Measurements from ENCODE around the gene CA10.

Gene CA10

DNA sequence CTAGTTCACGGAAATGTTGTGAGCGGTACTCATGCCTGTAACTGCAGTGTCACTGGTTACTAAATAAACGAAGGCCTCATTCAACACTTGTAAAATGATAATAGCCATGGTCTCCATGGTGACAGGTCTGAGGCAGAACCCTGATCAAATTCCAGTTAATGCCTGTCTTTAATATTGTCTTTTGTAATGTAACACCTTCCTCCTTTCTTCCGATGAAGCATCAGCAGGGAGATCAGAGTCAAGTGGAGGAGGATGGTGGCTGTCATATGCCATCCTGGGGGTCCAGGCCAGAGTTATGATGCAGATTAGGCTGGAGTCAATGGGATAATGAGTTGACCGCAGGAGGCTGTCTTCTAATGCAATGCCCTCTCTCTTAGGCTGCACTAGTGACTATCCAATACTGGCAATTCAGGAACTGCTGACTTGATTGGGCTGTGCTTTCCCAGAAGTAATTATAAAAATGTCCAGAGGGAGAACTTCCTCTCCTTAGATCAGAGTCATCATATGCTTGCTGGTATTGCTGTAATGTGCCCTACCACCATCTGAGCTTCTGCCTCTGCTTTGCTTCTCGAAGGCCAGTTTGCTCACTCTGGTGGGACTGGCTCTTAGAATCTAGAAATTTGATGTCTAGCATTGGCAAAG, 419.1 kb downstream of the CA10 start:
- Histone ChIP-seq H3K27me3 (ENCODE audit: insufficient read depth, low read length, poor library complexity) (no peaks in the 10 kb centered on the region), H2AFZ (ENCODE audit: low read depth, low read length) (no peak overlapping the region), H3K9me3 (ENCODE audit: insufficient read depth, low read length, severe bottlenecking) (no peaks in the 10 kb centered on the region), H4K20me1 (ENCODE audit: insufficient read depth, low read length) (no peaks in the 10 kb centered on the region), H3K4me1 (ENCODE audit: insufficient read depth, low read length) (no peaks in the 10 kb centered on the region), H3K9ac (ENCODE audit: low read depth, low read length) (no peak overlapping the region), H3K36me3 (ENCODE audit: insufficient read depth, low read length) (no peaks in the 10 kb centered on the region), H3K79me2 (ENCODE audit: insufficient read depth, low read length) (no peaks in the 10 kb centered on the region), H3K27ac (ENCODE audit: low read length) (no peak overlapping the region), H3K4me3 (ENCODE audit: low read depth in 1 of 2, low read length in 2 of 2) (no peak overlapping the region), H3K4me2 (ENCODE audit: insufficient read depth, low read length) (no peak overlapping the region)
- DNase-seq = no peak
- ATAC-seq (ENCODE audit: insufficient read depth, low read depth) = no peak
- no peak for TF ChIP-seq EZH2 (IDR thresholded peaks at IDR 0.05; ENCODE audit: borderline replicate concordance, low read depth, low read length, severe bottlenecking)
- no peak for TF ChIP-seq CTCF (IDR thresholded peaks at IDR 0.05; ENCODE audit: borderline replicate concordance, extremely low read depth, low read length, poor library complexity, severe bottlenecking)

GRCh38 chr17:51736356-51736755, 422.2 kb downstream of the CA10 start:
- ATAC-seq (ENCODE audit: insufficient read depth, low read depth) (no peak), DNase-seq (no peak)
- no peak for TF ChIP-seq CTCF (IDR thresholded peaks at IDR 0.05; ENCODE audit: borderline replicate concordance, extremely low read depth, low read length, poor library complexity, severe bottlenecking)
- no peak for TF ChIP-seq EZH2 (IDR thresholded peaks at IDR 0.05; ENCODE audit: borderline replicate concordance, low read depth, low read length, severe bottlenecking)
- Histone ChIP-seq H3K27me3 (ENCODE audit: insufficient read depth, low read length, poor library complexity) (no peaks in the 10 kb centered on the region), H3K4me3 (ENCODE audit: low read depth in 1 of 2, low read length in 2 of 2) (no peak overlapping the region), H3K9me3 (ENCODE audit: insufficient read depth, low read length, severe bottlenecking) (no peaks in the 10 kb centered on the region), H3K27ac (ENCODE audit: low read length) (no peak overlapping the region), H3K79me2 (ENCODE audit: insufficient read depth, low read length) (no peaks in the 10 kb centered on the region), H2AFZ (ENCODE audit: low read depth, low read length) (no peak overlapping the region), H3K4me2 (ENCODE audit: insufficient read depth, low read length) (no peak overlapping the region), H4K20me1 (ENCODE audit: insufficient read depth, low read length) (no peaks in the 10 kb centered on the region), H3K4me1 (ENCODE audit: insufficient read depth, low read length) (no peaks in the 10 kb centered on the region), H3K9ac (ENCODE audit: low read depth, low read length) (no peak overlapping the region), H3K36me3 (ENCODE audit: insufficient read depth, low read length) (no peaks in the 10 kb centered on the region)

GRCh38 chr17:51734976-51735375, 423.5 kb downstream of the CA10 start:
- H2AFZ ChIP-seq (ENCODE audit: low read depth, low read length) = no peak overlapping the region
- DNase-seq (no peak), ATAC-seq (ENCODE audit: insufficient read depth, low read depth) (no peak)
- no peaks in the 10 kb centered on the region for H3K4me1 ChIP-seq (ENCODE audit: insufficient read depth, low read length)
- no peaks in the 10 kb centered on the region for H3K36me3 ChIP-seq (ENCODE audit: insufficient read depth, low read length)
- H3K27ac ChIP-seq (ENCODE audit: low read length) = no peak overlapping the region
- H3K27me3 ChIP-seq (ENCODE audit: insufficient read depth, low read length, poor library complexity) = no peaks in the 10 kb centered on the region
- TF ChIP-seq EZH2 (IDR thresholded peaks at IDR 0.05; ENCODE audit: borderline replicate concordance, low read depth, low read length, severe bottlenecking) = no peak
- TF ChIP-seq CTCF (IDR thresholded peaks at IDR 0.05; ENCODE audit: borderline replicate concordance, extremely low read depth, low read length, poor library complexity, severe bottlenecking) = no peak
- H3K4me2 ChIP-seq (ENCODE audit: insufficient read depth, low read length) = no peak overlapping the region
- no peaks in the 10 kb centered on the region for H3K79me2 ChIP-seq (ENCODE audit: insufficient read depth, low read length)
- H4K20me1 ChIP-seq (ENCODE audit: insufficient read depth, low read length) = no peaks in the 10 kb centered on the region
- no peak overlapping the region for H3K4me3 ChIP-seq (ENCODE audit: low read depth in 1 of 2, low read length in 2 of 2)
- no peak overlapping the region for H3K9ac ChIP-seq (ENCODE audit: low read depth, low read length)
- no peaks in the 10 kb centered on the region for H3K9me3 ChIP-seq (ENCODE audit: insufficient read depth, low read length, severe bottlenecking)

Measured in DND-41 (cell line).